HG03039 (cell line): ENCODE measurements around the gene PPP2R5B.
"Not testable (repeated sequence)": the region's sequence is repeated elsewhere in the genome, so short reads cannot be mapped to it uniquely, and the experiment has no call there.

Experiments
- ATAC-seq: cut with Tn5 transposase; IDR thresholded peaks from one replicate; pipeline ENCODE4 v1.9.1; 2021; ENCODE audit warnings: mild to moderate bottlenecking, moderate library complexity; ENCODE audit not compliant: unreplicated experiment

The PPP2R5B gene

DNA sequence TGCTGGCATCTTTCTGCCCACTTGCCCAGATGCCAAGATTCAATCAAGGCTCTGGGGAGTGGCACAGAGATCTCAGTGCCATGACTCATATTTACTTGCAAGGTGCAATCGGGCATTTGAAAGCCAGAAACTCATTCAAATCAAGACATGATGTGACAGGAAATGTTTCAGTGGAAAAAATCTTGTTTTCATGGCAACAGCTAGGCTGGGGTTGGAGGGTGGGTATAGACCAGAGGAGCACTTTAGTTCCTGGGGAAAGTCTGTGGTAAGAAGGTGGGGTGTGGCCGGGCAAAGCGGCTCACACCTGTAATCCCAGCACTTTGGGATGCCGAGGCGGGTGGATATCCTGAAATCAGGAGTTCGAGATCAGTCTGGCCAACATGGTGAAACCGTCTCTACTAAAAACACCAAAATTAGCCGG, 46.3 kb downstream of the PPP2R5B start:
- no peak for ATAC-seq

- ATAC-seq = no peak
Observed at GRCh38 chr11:64971421-64972233, 47.1 kb downstream of the PPP2R5B start, which contains the start of gene MAJIN. MAJIN (minus strand) TSS chr11:64972108; CDS start chr11:64959405, 12,703 bp downstream.

- no peak for ATAC-seq
Observed at GRCh38 chr11:64974124-64974523, 49.6 kb downstream of the PPP2R5B start.

DNA sequence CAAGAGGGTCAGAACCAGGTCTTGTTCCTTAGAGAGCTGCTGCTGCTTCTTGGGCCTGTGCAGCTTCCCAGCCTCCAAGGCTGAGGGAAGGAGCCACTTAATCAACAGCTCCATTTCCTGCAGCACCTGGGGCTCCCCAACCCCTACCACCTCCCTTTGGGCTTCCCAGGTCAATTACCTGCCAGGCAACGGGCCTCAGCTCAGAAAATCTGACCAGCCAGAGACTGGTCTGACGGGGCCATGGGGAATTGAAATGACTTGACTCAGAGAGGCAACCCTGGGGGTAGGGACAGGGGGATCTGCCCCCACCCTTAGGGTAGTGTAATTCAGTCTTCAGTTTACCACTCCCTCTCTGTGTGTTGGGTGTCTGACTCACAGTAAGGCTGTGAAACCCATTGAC, 52.2 kb downstream of the PPP2R5B start:
- no peak for ATAC-seq

GRCh38 chr11:64983339-64983738, 58.9 kb downstream of the PPP2R5B start:
- not testable (repeated sequence) for ATAC-seq
